Smooth muscle cell of the brain vasculature (primary cell): Measurements from ENCODE around the gene RBMS3.
"Not testable (repeated sequence)": the region's sequence is repeated elsewhere in the genome, so short reads cannot be mapped to it uniquely, and the experiment has no call there.

Source experiments
- DNase-seq: peaks from one replicate; pipeline ENCODE4 v3.0.0-alpha.2; 2012; ENCODE audit warnings: low read depth, low spot score

The RBMS3 gene

DNA sequence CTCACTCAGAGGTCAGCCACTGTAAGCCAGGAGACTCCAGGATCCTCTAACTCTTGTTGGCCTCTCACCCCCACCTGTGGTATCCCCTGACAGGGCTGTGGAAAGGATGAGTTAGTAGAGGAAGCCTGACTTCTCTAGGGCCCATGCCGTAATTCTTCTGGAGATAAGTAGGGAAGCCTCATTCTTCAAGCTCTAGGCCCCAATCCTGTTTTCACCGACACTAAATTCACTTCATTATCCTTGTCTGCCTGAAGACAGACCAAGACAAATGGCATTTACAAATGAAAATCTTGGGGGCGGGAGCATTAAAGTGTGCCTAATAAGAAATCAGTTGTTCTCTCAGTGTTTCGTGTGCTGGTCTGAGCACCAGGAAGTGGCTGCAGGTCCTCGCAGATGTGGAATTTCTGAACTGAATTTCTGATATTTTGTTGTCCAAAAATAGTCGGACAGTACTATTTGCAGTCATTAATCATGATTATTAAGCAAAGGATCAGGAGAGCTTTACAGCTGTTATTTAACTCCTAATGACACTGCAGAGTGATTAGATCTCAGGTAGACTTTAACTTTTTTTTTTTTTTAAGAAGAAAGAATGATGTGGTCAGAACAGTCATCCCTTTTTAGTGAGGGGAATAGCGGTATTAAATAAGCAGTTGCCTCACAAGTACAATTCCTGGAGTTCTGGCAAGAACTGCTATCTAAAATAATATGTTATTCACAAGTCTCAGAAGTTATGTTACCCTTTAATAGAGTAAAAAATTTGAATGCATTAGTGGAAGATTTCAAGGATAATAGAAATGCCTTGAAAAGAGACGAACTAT is 58.4 kb downstream of the RBMS3 start:
- DNase-seq = no peak

DNA sequence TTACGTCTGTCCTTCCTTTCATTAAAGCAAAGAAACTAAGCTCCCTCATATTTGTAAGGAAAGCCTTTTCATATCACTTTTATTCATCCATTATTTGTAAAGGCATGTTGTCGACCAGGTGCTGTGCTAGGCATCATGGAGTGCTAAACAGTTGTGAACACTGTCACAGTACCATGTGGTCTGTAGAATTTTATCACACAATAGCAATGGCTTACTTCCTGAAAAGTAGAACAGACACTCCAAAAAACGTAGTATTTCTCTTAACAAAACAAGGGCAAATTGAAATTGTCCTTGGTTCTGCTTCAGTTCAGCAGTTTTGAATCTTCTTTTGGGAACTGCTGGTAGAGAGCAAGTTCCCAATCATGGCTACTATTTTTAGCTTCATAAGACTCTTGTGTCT is 63.3 kb downstream of the RBMS3 start:
- DNase-seq = no peak

DNA sequence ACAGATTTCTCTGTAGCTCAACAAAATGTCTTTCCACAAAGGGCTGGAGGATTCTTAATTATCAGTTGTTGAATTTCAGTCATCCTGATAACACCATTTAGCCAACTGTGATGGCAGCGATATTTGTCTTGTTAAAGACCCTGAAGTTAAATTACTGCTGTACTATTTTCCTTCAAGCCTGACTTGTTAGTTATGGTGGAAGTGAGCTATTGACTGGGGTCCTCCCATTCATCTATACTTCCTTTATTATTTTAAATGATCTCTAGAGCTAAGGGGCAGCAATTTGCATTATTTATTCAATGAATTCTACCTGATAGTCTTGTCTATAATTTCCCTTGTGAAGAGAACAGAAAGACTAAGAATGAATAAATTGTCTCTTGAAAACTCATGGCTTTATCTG is 64.1 kb downstream of the RBMS3 start:
- no peak for DNase-seq

DNA sequence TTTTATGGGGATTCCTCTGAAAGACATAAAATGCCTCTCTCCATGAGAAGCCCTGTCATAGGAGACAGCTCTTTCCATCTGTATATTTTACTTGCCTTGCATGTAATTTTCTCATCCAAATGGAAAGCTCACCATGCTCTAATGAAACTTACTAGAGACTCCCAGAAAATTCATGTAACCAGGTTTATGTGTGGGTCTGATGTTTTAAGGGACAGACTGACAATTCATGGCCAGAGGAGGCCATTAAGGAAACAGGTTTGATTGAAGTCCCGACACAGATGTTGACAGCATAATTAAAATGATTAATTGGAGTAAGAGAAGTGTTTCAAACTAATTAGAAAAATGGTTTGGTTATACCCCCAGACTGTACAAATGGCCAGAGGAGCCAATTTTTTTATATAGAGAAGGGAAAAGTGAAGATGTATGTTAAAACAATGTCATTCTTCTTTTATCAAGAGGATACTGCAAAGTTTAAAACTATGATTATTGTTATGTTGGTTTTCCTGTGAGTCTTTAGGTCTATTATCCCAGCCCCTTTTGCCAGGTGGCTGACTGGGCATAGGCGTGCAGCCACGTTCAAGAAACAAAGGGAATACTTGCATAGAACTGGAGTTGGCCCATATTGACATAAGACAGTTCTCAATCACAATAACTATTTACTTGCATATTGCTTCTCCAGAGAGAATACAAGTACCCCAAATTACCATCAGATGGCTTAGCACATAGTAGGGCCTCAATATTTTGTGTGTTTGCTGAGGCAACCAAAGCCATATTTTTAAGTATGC is 64.8 kb downstream of the RBMS3 start:
- DNase-seq = no peak

DNA sequence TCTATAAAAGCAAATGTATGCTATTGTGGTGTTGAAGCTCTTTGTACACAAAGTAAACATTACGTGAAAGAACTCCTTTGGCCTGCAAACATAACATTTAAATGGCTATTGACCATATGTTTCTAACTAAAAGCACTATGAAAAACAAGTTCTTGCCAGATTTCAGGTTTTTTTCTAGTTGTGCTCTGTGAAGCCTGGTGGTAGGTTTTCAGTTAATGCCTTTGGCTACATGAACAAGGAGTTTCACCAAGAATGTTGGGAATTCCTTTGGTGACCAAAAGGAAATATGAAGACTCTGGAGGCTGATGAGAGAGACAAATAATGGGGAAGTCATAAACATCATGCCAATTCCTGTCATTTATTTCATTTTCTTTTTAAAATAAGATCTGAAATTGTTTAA is 66.0 kb downstream of the RBMS3 start:
- no peak for DNase-seq

DNA sequence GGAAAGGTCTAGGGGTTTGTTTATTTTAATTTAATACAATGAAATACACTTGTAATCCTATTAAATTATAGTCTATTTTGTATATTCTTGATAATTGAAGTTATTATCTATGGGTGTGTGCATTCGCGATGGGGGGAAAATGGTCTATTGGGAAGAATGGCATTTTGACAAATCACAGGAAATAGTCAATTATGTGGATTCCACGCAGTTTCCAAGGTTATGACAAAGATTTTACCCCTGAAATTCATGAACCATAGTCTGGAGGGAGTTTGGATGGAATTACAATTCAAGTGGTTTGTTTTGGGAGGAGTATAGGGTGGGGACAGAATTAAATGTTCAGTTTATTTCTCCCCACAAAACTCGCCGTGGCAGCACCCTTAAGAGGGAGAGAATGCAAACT is 66.5 kb downstream of the RBMS3 start:
- no peak for DNase-seq

DNA sequence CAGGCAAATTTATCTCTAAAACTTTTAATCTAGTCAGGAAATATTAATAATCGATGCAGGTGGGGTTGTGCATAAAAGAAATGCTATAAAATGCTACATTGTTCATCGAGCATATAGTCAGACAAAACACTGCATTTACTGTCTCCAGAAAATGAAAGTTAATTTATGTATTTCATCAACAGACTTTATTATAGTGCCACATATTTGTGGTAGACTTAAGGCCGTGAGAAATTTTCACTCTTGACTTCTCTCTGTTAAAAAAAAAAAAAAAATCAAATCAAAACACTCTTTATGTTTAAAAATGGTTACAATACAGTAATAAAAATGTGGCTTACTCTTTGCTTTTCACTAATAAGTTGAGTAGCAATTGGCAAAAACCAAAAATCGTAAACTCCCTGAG is 67.4 kb downstream of the RBMS3 start:
- DNase-seq = no peak

DNA sequence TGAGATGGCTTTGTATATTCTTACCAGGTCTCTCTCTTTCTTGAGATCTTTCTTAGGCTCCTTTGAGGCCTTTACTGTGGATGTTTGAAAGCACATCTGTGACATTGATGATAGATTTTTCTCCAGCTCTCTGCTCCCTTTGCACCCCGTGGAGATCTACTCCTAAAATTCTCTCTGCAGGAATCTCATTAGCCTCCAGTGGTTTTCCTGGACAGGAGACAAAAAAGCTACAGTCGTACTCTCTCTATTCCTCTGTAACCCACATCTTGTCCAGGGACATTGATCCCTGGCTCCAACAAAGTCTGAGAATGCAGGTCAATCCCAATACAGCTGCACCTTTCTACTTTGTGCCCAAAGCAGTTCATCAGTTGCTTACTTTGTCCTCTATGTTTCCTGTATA is 68.2 kb downstream of the RBMS3 start:
- DNase-seq = no peak

DNA sequence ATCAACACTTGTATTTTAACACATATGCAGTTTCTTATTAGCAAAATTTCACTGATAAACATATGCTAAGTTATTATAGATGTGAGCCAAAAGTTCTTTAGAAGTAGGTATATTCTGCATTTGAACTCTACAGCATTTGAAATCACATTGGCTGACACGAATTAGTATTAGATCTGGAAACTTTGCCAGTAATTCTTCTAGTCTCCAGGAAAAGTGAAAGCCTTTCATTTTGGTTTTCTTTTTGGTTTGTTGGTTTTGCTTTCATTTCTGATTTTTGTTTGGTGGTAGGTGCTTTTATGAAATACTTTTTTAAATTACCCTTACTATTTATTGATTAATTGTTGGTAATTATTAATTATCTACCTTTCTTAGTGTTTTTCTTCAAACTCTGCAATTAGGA is 72.9 kb downstream of the RBMS3 start:
- DNase-seq = no peak

DNA sequence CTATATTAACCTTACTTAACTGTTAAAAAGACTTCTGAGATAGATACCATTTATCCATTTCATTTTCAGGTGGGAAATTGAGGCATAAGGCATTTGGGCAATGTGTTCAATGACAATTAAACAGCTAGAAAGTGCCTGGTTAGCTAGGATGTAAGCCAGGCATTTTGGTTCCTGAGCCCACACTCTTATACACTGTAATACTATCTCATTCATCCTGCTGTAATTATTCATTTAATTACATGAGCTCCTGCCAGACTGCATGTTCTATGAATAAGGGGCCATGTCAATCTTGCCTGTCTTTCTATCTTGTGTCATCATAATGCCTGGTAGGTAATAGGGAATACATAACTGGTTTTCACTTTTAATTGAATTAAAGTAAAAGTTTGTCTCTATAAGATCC is 74.0 kb downstream of the RBMS3 start:
- DNase-seq = no peak

DNA sequence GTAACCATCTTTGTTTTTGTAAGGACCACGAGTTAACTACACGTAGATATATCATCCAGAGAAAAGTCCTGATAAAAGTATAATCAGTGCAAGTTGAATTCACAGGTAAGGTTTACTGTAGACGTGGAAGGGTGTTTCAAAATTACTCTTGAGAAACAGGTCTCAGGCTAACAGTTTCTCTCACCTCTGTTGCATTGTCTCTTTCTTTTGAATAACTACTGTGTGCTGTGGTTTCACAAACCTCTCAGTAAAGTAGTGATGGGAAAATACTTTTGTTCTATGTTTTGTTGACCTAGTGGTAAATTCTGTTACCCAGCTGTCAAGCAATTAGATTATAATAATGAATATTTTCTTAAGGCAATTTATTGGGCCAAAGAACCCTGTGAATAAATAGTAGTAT is 75.2 kb downstream of the RBMS3 start:
- no peak for DNase-seq

DNA sequence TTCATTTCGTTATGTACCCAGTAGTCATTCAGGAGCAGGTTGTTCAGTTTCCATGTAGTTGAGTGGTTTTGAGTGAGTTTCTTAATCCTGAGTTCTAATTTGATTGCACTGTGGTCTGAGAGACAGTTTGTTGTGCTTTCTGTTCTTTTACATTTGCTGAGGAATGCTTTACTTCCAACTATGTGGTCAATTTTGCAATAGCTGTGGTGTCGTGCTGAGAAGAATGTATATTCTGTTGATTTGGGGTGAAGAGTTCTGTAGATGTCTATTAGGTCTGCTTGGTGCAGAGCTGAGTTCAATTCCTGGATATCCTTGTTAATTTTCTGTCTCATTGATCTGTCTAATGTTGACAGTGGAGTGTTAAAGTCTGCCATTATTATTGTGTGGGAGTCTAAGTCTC is 79.4 kb downstream of the RBMS3 start:
- not testable (repeated sequence) for DNase-seq

DNA sequence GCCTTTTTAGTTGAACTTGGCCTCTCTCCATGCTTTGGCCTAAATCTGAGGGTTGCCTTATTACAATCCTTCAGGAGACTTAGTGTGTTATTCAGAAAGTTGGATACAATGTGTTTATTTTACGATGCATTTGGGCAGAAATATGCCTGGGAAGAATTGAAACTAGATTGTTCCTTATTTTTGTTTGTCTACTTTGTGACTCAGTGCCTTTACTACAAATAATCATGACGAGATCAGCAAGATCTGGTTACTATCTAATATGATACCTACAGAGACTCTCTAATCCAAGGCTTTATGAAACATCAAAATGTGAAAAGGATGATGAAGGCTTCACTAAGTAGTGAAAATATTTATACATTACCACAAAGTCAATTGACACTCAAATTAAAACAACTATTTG is 82.2 kb downstream of the RBMS3 start:
- peak; percentile 20 for DNase-seq

DNA sequence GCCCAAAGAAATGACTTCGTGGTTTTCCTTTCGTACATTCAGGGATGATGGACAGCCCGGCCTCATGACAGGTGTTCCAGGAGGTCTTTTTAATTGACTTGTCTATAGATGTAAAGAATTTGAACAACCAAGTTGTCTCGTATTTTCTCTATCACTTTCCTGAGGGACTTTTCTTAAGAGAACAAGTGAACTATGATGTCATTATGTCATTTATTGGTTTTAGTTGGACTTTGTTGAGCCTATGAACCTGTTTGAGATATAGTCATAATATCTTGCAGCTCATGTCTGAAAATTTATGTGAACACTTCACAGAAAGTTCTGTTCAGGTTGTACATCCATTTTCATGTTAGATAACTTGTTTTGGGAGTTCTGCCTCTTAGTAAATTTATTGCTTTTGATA is 89.2 kb downstream of the RBMS3 start:
- no peak for DNase-seq

DNA sequence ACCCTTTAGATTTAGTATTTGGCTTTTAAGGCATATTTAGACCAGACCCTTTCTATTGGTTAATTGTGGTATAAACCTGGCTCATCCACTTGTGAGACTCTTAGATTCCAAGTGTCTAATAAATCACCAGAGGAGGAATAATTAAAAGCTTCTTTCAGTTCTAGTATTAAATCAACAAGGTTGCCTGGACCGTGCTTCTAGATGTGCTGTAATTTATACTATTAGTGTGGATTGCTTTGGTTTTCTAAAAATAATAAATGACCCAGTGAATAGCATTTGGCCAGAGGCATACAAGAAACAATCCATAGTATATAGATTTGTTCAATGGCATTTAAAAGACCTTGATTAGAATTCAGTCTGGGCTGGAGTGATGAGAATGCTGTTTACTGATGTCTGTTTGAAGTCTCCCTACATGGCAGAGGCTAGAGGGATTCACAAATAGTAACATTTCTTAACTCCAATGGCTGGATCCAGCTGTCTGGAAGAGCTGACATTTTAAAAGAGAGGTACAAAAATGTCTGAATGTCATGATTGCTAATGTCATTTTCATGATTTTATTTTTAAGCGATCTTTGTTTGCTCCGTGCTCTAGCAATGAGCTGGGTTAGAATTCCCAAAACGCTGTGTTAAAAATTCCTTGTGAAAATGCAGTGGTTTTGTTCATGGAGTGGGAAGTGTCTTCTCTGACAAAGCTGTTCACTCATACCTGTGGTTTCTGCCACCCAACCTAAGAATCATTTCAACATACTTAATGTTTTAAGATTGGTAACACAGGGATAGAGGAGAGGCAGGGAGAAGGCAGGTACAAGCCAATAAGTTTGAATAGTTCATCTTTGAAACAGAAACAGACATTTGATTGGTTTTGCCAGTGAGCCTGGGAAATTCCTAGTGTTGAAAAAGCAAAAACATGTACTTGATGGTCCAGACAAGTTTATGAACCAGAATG is 89.9 kb downstream of the RBMS3 start:
- DNase-seq = no peak

DNA sequence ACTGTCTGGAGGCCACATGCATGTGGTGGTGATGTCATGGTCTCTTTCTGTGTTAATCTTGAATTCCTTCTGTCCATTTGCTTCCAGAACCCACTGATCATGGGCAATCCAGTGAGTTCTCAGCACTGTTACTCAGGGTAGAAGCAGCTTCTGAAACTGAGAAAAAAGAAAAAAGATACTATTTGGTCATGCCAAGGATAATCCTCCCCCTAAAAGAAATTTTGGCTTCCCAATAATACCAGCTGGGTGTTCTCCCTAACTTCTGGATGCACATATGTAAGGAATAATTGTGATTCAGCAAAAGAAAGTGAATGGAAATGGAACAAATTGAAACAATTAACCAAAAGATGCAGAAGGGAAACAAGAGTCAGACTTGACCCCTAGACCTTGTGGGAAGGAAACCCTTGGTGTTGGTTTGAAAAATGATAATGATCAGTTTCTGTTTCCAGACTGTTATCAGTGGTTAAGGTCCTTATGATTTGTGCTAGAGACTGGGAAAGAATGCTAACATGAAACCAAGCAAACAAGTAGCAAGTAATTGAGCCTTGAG is 92.3 kb downstream of the RBMS3 start:
- DNase-seq = no peak

DNA sequence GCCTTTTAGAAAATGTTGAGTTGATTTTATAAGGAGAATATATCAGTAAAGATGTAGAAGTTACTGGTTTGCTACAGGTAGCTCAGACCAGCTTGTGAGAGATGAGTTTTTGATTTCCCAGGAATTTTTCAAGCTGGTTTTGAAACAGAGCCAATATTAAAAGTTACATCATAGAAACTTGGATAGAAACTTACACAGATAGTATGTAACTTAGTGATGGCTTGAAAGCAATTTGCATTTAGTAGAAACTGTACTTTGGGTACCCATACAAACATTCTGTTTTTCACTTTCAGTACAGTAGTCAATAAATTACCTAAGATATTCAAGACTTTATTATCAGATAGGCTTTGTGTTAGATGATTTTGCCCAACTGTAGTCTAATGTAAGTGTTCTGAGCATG is 93.4 kb downstream of the RBMS3 start:
- DNase-seq = no peak

DNA sequence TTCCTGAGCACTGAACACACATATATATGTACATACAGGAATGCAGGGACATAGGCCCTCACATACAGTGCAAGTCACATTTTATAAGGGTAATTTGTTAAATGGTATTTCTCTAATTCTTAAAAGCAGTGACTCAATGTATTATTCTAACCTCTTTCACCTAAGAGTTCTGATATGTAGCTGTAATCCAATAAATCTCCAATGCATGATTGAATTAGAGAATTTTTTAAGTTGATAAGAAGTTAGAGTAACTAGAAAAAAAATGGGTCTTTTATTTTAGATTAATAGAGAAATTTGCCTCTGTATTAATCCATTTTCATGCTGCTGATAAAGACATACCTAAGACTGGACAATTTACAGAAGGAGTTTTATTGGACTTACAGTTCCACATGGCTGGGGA is 98.2 kb downstream of the RBMS3 start:
- no peak for DNase-seq

DNA sequence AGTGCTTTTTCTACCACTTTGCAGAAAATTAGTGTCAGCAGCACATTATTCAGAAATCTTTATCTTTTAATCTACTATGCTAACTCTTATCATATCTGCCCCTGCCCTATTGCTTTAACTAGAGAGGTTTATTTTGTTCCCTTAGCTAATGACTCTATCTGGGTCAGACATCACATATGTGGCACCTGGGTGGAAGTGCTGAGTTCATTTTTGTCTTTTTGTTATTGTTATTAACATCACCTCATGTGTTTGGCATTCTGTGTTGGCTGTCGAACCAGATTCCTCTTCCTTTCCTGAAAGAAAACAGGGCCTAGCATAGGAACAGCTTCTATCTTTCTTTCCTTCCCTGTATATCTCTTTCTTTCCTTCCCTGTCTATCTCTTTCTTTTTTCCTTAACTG is 100.7 kb downstream of the RBMS3 start:
- DNase-seq = no peak

DNA sequence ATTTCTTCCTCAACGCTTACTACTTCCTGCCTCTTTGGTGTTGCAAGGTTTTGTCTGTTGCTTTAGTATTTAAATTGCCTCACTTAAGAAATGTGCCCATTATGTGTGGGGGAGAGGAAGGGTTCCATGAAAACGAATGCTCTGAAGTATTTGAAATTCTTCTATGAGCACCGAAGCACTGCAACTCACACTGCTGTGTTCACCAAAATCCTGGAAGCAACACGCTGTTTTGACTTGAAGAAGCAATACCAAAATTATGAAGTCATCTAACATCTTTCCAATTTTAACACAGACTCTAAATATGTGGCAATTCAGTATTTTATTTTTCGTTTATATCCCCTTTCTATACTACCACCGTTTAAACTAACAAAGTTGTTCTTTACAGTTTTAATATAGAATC is 101.5 kb downstream of the RBMS3 start:
- DNase-seq = no peak

DNA sequence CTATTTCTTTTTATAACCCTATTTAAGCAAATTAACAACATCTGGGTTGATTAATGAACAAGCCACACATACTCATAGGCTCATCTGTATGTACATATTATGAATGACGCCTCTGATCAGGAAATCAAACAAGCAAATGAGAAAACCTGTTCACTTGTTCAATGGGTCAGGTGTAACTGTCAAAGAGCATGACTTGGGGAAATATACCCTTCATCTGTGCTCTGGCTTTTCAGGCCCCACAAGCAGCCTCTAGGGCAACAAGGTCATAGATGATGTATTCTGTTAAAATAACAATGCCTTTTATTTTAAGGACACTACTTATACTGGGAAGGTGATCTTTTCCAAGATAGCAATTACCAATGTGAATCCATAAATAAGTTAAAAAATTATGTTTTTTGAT is 102.0 kb downstream of the RBMS3 start:
- DNase-seq = no peak

DNA sequence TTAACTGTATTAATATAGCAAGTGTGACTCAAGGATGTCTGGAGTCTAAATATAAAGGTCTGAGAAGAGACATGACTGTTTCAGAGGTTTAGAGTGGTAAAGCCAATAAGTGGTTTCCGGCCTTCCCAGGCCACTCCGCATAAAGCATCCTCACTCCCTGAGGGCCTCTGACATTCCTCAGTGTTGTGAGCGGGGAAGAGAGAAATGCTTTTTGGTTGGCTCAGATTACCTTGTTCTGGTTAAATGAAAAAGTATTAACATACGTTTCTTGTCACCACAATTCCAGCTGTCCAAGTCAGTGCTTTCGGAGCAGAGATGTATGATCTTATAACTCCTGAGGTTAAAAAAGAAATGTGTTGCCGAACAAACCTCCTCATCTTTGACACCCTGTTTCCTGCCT is 103.8 kb downstream of the RBMS3 start:
- DNase-seq = peak; percentile 69
